HepG2 (cell line): ENCODE measurements around the gene CCR3. TPM values are rescaled to one million over a fixed set of nuclear protein-coding genes. Genes with fewer than 3 reads are reported as not detected.

Experiments
- ATAC-seq: fragments of 200-7000 bp; cut with Tn5 transposase; 3 replicates; pipeline ENCODE4 v1.9.1; 2020; ENCODE audit warnings: mild to moderate bottlenecking, moderate library complexity
- BruUV-seq: library from RNA; stranded (reverse); fragments of 400-500 nt; replicated peaks from 2 replicates; lab custom pipeline; 2021; lab: Mats Ljungman, UMichigan
- CTCF ChIA-PET: fragments of 300-600 bp; formaldehyde crosslinking; extraction: SDS; loops from one replicate; lab custom pipeline; 2021; ENCODE audit warnings: low total read pairs, inconsistent platforms, low intra/inter-chr PET ratio; lab: Yijun Ruan, JAX
- POLR2A ChIA-PET: fragments of 350-600 bp; sonication (Branson Sonifier 250); formaldehyde crosslinking; loops from one replicate; lab custom pipeline; 2020; ENCODE audit warnings: antibody characterized with exemption, inconsistent platforms; lab: Yijun Ruan, JAX
- DNase-seq: peaks from one replicate; pipeline ENCODE4 v3.0.0-alpha.2; 2015; ENCODE audit warnings: low spot score
- FAIRE-seq: peaks from 3 replicates; lab custom pipeline; 2011; peaks lifted over from hg19 to GRCh38; lab: Jason Lieb, UNC
- H2AFZ ChIP-seq: one replicate; pipeline ENCODE4 v1.6.1; 2011; ENCODE audit warnings: low read length, inconsistent platforms
- H3K27ac ChIP-seq: fragments of 300-600 bp; 3 replicates; pipeline ENCODE4 v1.8.0; 2011; ENCODE audit warnings: mixed run types, mild to moderate bottlenecking, mixed read lengths, low read length, inconsistent platforms; ENCODE audit not compliant: insufficient read depth; ENCODE audit errors: extremely low read length
- H3K27me3 ChIP-seq, 2 experiments: fragments of 200-600 bp in 1 of 2; 2 replicates in 1 of 2; 3 replicates in 1 of 2; pipeline versions ENCODE4 v1.6.0 to v1.8.0; 2011; ENCODE audit warnings: low read length in 2 of 2, mild to moderate bottlenecking in 2 of 2, moderate library complexity in 2 of 2, inconsistent platforms in 1 of 2; ENCODE audit not compliant: insufficient read depth in 2 of 2, control insufficient read depth in 1 of 2
- H3K36me3 ChIP-seq, 2 experiments: fragments of 200-600 bp in 1 of 2; replicated peaks in 1 of 2; 2 replicates in 1 of 2; 3 replicates in 1 of 2; pipeline versions ENCODE4 v1.5.1 to v1.8.0; 2011; ENCODE audit warnings: low read length in 2 of 2, inconsistent platforms in 1 of 2; ENCODE audit not compliant: insufficient read depth in 2 of 2, control insufficient read depth in 1 of 2
- H3K4me1 ChIP-seq: 2 replicates; pipeline ENCODE4 v1.5.1; 2012; ENCODE audit warnings: low read length, inconsistent platforms; ENCODE audit not compliant: insufficient read depth
- H3K4me2 ChIP-seq: 2 replicates; pipeline ENCODE4 v1.6.0; 2011; ENCODE audit warnings: low read depth, low read length, inconsistent platforms
- H3K4me3 ChIP-seq, 3 experiments: fragments of 200-600 bp in 1 of 3; sonication (generic), shearing (Covaris generic) in 1 of 3; replicated peaks in 1 of 3; 2 replicates each; pipeline ENCODE4 v1.5.1; 2011 to 2016; ENCODE audit warnings: low read length in 3 of 3, inconsistent platforms in 2 of 3, low read depth in 2 of 3, mild to moderate bottlenecking in 2 of 3, control low read depth in 1 of 3, mixed read lengths in 1 of 3; ENCODE audit not compliant: insufficient read depth in 1 of 3
- H3K79me2 ChIP-seq: one replicate; pipeline ENCODE4 v1.6.1; 2011; ENCODE audit warnings: low read length, inconsistent platforms; ENCODE audit not compliant: insufficient read depth
- H3K9ac ChIP-seq: 2 replicates; pipeline ENCODE4 v1.6.0; 2011; ENCODE audit warnings: mild to moderate bottlenecking, low read depth, low read length, inconsistent platforms; ENCODE audit not compliant: insufficient read depth
- H3K9me3 ChIP-seq: 2 replicates; pipeline ENCODE4 v1.5.1; 2012; ENCODE audit warnings: mild to moderate bottlenecking, low read length
- H4K20me1 ChIP-seq: 2 replicates; pipeline ENCODE4 v1.6.0; 2011; ENCODE audit warnings: inconsistent platforms, mild to moderate bottlenecking, low read length, moderate library complexity; ENCODE audit not compliant: insufficient read depth
- ATAD3A ChIP-seq: sonication (generic); formaldehyde crosslinking; IDR thresholded peaks from 2 replicates; pipeline ENCODE4 v1.4.0; 2020; ENCODE audit warnings: missing genetic modification reagents
- DNMT1 ChIP-seq: sonication (generic); formaldehyde crosslinking; IDR thresholded peaks from 2 replicates; pipeline ENCODE4 v1.5.1; 2020; ENCODE audit warnings: mild to moderate bottlenecking, missing genetic modification reagents
- ELF4 ChIP-seq: sonication (generic); formaldehyde crosslinking; IDR thresholded peaks from 2 replicates; pipeline ENCODE4 v1.5.0; 2020; ENCODE audit warnings: missing genetic modification reagents, mild to moderate bottlenecking, moderate library complexity, borderline replicate concordance
- GTF3A ChIP-seq: sonication (generic); formaldehyde crosslinking; conservative IDR thresholded peaks from 2 replicates; pipeline ENCODE4 v1.4.0; 2020; ENCODE audit warnings: mild to moderate bottlenecking, missing genetic modification reagents
- MBNL3 ChIP-seq: fragments of 250-450 bp; sonication (Bioruptor Pico); conservative IDR thresholded peaks from 2 replicates; pipeline ENCODE4 v1.8.0; 2022; ENCODE audit warnings: mild to moderate bottlenecking, inconsistent platforms
- NFKB2 ChIP-seq: sonication (generic); formaldehyde crosslinking; IDR thresholded peaks from 2 replicates; pipeline ENCODE4 v1.4.0; 2020; ENCODE audit warnings: missing genetic modification reagents, borderline replicate concordance
- POLR2AphosphoS5 ChIP-seq: IDR thresholded peaks from 2 replicates; pipeline ENCODE4 v1.6.1; 2012; ENCODE audit warnings: low read depth, low read length
- RCOR2 ChIP-seq: IDR thresholded peaks from 2 replicates; pipeline ENCODE4 v1.6.1; 2016; ENCODE audit warnings: missing biosample characterization, missing genetic modification reagents
- SKI ChIP-seq: fragments of 450-650 bp; IDR thresholded peaks from one replicate; pipeline ENCODE4 v1.6.1; 2018; ENCODE audit warnings: mild to moderate bottlenecking; ENCODE audit not compliant: partially characterized antibody
- THYN1 ChIP-seq: sonication (generic); formaldehyde crosslinking; IDR thresholded peaks from 2 replicates; pipeline ENCODE4 v1.8.1; 2023; ENCODE audit warnings: low read depth, mild to moderate bottlenecking, moderate library complexity, missing genetic modification reagents, borderline replicate concordance
- ZNF350 ChIP-seq: sonication (generic); formaldehyde crosslinking; IDR thresholded peaks from 2 replicates; pipeline ENCODE4 v1.4.0; 2020; ENCODE audit warnings: mild to moderate bottlenecking, low read depth, missing genetic modification reagents, borderline replicate concordance
- ZNF598 ChIP-seq: sonication (generic); formaldehyde crosslinking; IDR thresholded peaks from 2 replicates; pipeline ENCODE4 v1.5.1; 2020; ENCODE audit warnings: mild to moderate bottlenecking, missing genetic modification reagents, borderline replicate concordance
- ZNF709 ChIP-seq: sonication (generic); formaldehyde crosslinking; IDR thresholded peaks from 2 replicates; pipeline ENCODE4 v1.5.0; 2020; ENCODE audit warnings: mild to moderate bottlenecking, missing genetic modification reagents
- ZNF724P ChIP-seq: sonication (generic); formaldehyde crosslinking; IDR thresholded peaks from 2 replicates; pipeline ENCODE4 v1.8.0; 2022; ENCODE audit warnings: missing genetic modification reagents, borderline replicate concordance
- WGBS: methylation state at CpG from one replicate; pipeline ENCODE4 v1.1.6; 2017; ENCODE audit warnings: low lambda C conversion rate; 5-methylcytosine and 5-hydroxymethylcytosine counted together
- in situ Hi-C: cut with HindIII; loops from 2 replicates; pipeline ENCODE4 v1.10.0; 2017; ENCODE audit warnings: low pct_unique_long_range_greater_than_20kb; ENCODE audit not compliant: extremely low pct_ligation_motif_present
- intact Hi-C: fragments of 100-400 bp; cut with micrococcal nuclease; formaldehyde crosslinking; loops from one replicate; pipeline ENCODE4 v1.10.0; 2022; ENCODE audit not compliant: unreplicated experiment
- polyA plus RNA-seq, 8 experiments: library from polyadenylated mRNA; depleted of rRNA in 3 of 8; stranded (reverse) in 7 of 8; unstranded in 1 of 8; fragments of >200 nt; fragmentation: Illumina TruSeq in 4 of 8; extraction: Trizol in 4 of 8; gene quantifications; 2 replicates each; pipeline versions ENCODE4 v1.2.1 to v1.2.3, GENCODE V29; 2011 to 2016; ENCODE audit warnings: low read depth in 4 of 8, missing spikeins in 1 of 8, mixed read lengths in 1 of 8; ENCODE audit not compliant: insufficient read depth in 1 of 8
- total RNA-seq, 5 experiments: library from RNA; depleted of rRNA; stranded (reverse); fragments of >200 nt; fragmentation: Illumina TruSeq; extraction: Trizol; gene quantifications; 2 replicates each; pipeline ENCODE4 v1.2.3, GENCODE V29; 2016; ENCODE audit warnings: low read depth in 1 of 5
- TF ChIP-seq, protein P1 (sequence below): sonication (generic); formaldehyde crosslinking; IDR thresholded peaks from 2 replicates; pipeline ENCODE4 v1.4.0; 2020; ENCODE audit warnings: missing genetic modification reagents
- TF ChIP-seq, protein P2 (sequence below): sonication (generic); formaldehyde crosslinking; IDR thresholded peaks from 2 replicates; pipeline ENCODE4 v1.4.0; 2020; ENCODE audit warnings: mild to moderate bottlenecking, missing genetic modification reagents
- TF ChIP-seq, protein P3 (sequence below): IDR thresholded peaks from 2 replicates; pipeline ENCODE4 v1.6.1; 2016

CCR3 gene
- total and polyA plus RNA-seq, 2 of the 13 experiments (the other 11 are each of a cell fraction or from before 2014, with no cell fraction given), result not detected

- Histone ChIP-seq H3K4me1 (no peaks in the 10 kb centered on the region), H4K20me1 (no peaks in the 10 kb centered on the region), H3K36me3 (no peaks in the 10 kb centered on the region)
- TF ChIP-seq NFKB2 (CRISPR knock-in tag), result no peak
- no peak for TF ChIP-seq ATAD3A (CRISPR knock-in tag)
- TF ChIP-seq DNMT1 (CRISPR knock-in tag), result no peak
- no peak for TF ChIP-seq SKI
- TF ChIP-seq, all 625 proteins: peak for 0
- WGBS, result 5% methylated on average over 2 of the region's 2 CpGs
- POLR2A ChIA-PET, result no interaction called here
- intact Hi-C loops, result no loop called here
- H3K27me3 ChIP-seq, result peaks cover 0 to 21% of the 10 kb centered on the region in 2 experiments; a peak in 2 of 5 replicates
- no peaks in the 10 kb centered on the region for H3K79me2 ChIP-seq
- no TSS peak for BruUV-seq
- in situ Hi-C loops, result no loop called here
- H3K9me3 ChIP-seq, result no peaks in the 10 kb centered on the region
- no peak overlapping the region for H2AFZ ChIP-seq
- H3K4me3 ChIP-seq, result no peak overlapping the region
- CTCF ChIA-PET, result no interaction called here
- no peak overlapping the region for H3K4me2 ChIP-seq
- no peak overlapping the region for H3K9ac ChIP-seq
- DNase-seq, result no peak
- no peak for FAIRE-seq
- no peak overlapping the region for H3K27ac ChIP-seq
- no peak for ATAC-seq
Observed at GRCh38 chr3:46269556-46269955, 27.3 kb downstream of the CCR3 start.

DNA sequence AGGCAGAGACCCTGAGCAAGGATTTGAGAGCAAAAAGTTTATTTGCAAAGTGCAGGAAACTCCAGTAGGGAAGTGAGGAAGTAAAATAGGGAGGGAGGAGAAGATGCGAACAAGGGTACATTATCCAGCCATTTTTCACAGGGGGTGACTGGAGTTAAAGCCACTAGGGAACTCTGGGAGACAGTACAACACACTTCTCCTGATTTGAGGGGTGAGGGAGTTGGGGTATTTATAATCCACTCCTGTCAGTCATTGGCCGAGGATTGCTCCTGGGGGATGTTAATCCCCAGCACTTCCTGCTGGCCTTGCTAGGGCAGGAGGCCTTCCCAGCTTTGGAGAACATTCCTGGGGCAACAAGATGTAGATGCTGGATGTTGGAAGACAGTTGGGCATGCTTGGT, 28.2 kb downstream of the CCR3 start:
- BruUV-seq, result no TSS peak
- intact Hi-C loops, result no loop called here
- no peaks in the 10 kb centered on the region for H3K4me1 ChIP-seq
- in situ Hi-C loops, result no loop called here
- no peak for ATAC-seq
- CTCF ChIA-PET, result no interaction called here
- H3K27me3 ChIP-seq, result peaks cover 0 to 14% of the 10 kb centered on the region in 2 experiments; a peak in 2 of 5 replicates
- H3K36me3 ChIP-seq, result no peaks in the 10 kb centered on the region
- DNase-seq, result no peak
- no peak overlapping the region for H3K4me3 ChIP-seq
- H3K79me2 ChIP-seq, result no peaks in the 10 kb centered on the region
- no peak overlapping the region for H3K4me2 ChIP-seq
- H2AFZ ChIP-seq, result no peak overlapping the region
- H3K27ac ChIP-seq, result no peak overlapping the region
- FAIRE-seq, result no peak
- 0% methylated on average over 2 of the region's 2 CpGs for WGBS
- H3K9me3 ChIP-seq, result no peaks in the 10 kb centered on the region
- no peak overlapping the region for H3K9ac ChIP-seq
- POLR2A ChIA-PET, result no interaction called here
- no peaks in the 10 kb centered on the region for H4K20me1 ChIP-seq
- TF ChIP-seq, protein P1, sequence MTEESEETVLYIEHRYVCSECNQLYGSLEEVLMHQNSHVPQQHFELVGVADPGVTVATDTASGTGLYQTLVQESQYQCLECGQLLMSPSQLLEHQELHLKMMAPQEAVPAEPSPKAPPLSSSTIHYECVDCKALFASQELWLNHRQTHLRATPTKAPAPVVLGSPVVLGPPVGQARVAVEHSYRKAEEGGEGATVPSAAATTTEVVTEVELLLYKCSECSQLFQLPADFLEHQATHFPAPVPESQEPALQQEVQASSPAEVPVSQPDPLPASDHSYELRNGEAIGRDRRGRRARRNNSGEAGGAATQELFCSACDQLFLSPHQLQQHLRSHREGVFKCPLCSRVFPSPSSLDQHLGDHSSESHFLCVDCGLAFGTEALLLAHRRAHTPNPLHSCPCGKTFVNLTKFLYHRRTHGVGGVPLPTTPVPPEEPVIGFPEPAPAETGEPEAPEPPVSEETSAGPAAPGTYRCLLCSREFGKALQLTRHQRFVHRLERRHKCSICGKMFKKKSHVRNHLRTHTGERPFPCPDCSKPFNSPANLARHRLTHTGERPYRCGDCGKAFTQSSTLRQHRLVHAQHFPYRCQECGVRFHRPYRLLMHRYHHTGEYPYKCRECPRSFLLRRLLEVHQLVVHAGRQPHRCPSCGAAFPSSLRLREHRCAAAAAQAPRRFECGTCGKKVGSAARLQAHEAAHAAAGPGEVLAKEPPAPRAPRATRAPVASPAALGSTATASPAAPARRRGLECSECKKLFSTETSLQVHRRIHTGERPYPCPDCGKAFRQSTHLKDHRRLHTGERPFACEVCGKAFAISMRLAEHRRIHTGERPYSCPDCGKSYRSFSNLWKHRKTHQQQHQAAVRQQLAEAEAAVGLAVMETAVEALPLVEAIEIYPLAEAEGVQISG (CRISPR knock-in tag), result no peak
- TF ChIP-seq, protein P2, sequence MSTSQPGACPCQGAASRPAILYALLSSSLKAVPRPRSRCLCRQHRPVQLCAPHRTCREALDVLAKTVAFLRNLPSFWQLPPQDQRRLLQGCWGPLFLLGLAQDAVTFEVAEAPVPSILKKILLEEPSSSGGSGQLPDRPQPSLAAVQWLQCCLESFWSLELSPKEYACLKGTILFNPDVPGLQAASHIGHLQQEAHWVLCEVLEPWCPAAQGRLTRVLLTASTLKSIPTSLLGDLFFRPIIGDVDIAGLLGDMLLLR (CRISPR knock-in tag), result no peak
- TF ChIP-seq MBNL3 (CRISPR knock-in tag), result no peak
- no peak for TF ChIP-seq THYN1 (CRISPR knock-in tag)
- TF ChIP-seq ZNF350 (CRISPR knock-in tag), result no peak
- no peak for TF ChIP-seq POLR2AphosphoS5
- no peak for TF ChIP-seq NFKB2 (CRISPR knock-in tag)
- TF ChIP-seq ZNF598 (CRISPR knock-in tag), result no peak
- no peak for TF ChIP-seq ZNF709 (CRISPR knock-in tag)
- TF ChIP-seq GTF3A (CRISPR knock-in tag), result no peak
- TF ChIP-seq RCOR2 (CRISPR knock-in tag), result no peak
- TF ChIP-seq, protein P3, sequence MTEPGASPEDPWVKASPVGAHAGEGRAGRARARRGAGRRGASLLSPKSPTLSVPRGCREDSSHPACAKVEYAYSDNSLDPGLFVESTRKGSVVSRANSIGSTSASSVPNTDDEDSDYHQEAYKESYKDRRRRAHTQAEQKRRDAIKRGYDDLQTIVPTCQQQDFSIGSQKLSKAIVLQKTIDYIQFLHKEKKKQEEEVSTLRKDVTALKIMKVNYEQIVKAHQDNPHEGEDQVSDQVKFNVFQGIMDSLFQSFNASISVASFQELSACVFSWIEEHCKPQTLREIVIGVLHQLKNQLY (CRISPR knock-in tag), result no peak
- no peak for TF ChIP-seq ZNF724P (CRISPR knock-in tag)
- TF ChIP-seq ELF4 (CRISPR knock-in tag), result no peak
